A549 (cell line): ENCODE measurements around the gene KCTD1. TPM values are rescaled to one million over a fixed set of nuclear protein-coding genes. Genes with fewer than 3 reads are reported as not detected.
A peak's percentile ranks its signal among the peaks of the same experiment; 100 is the strongest.

Source experiments
- ATAC-seq, 2 experiments: fragments of 200-7000 bp in 1 of 2; fragments of >200 bp in 1 of 2; cut with Nextera tagmentation in 1 of 2; cut with Tn5 transposase in 1 of 2; 3 replicates each; pipeline versions ENCODE4 v1.8.0 to v1.9.1; 2018 to 2020; ENCODE audit warnings: mild to moderate bottlenecking in 1 of 2, moderate library complexity in 1 of 2
- CTCF ChIA-PET: fragments of 300-600 bp; sonication (Branson Sonifier 250); formaldehyde crosslinking; extraction: SDS; loops from one replicate; lab custom pipeline; 2021; ENCODE audit warnings: antibody characterized with exemption, inconsistent platforms; lab: Yijun Ruan, JAX
- POLR2A ChIA-PET: fragments of 350-600 bp; formaldehyde crosslinking; extraction: SDS; loops from one replicate; lab custom pipeline; 2021; ENCODE audit warnings: antibody characterized with exemption, inconsistent platforms; lab: Yijun Ruan, JAX
- DNase-seq, 2 experiments: peaks; one replicate each; pipeline versions ENCODE4 v3.0.0 to v3.0.0-alpha.2; 2011 to 2016; ENCODE audit warnings: low read depth in 1 of 2, low spot score in 1 of 2
- FAIRE-seq: peaks from 2 replicates; lab custom pipeline; 2011; peaks lifted over from hg19 to GRCh38; lab: Jason Lieb, UNC
- H3K27ac ChIP-seq, 2 experiments: fragments of >200 bp; sonication (Bioruptor Twin); formaldehyde crosslinking; 3 replicates each; pipeline ENCODE4 v1.5.1; 2016 to 2017
- H3K4me1 ChIP-seq: fragments of >200 bp; sonication (Bioruptor Twin); formaldehyde crosslinking; 3 replicates; pipeline ENCODE4 v1.6.1; 2016
- H3K4me2 ChIP-seq: fragments of >200 bp; sonication (Bioruptor Twin); formaldehyde crosslinking; 3 replicates; pipeline ENCODE4 v1.6.1; 2016
- H3K4me3 ChIP-seq: fragments of >200 bp; sonication (Bioruptor Twin); formaldehyde crosslinking; 3 replicates; pipeline ENCODE4 v1.5.1; 2016
- H3K9me3 ChIP-seq: fragments of >200 bp; sonication (Bioruptor Twin); formaldehyde crosslinking; 3 replicates; pipeline ENCODE4 v1.6.1; 2016
- BHLHE40 ChIP-seq: IDR thresholded peaks from 2 replicates; pipeline ENCODE4 v1.6.1; 2012; ENCODE audit warnings: low read depth, low read length, inconsistent platforms
- CHD4 ChIP-seq: fragments of 200-600 bp; sonication (generic); IDR thresholded peaks from 2 replicates; pipeline ENCODE4 v1.6.1; 2016; ENCODE audit warnings: antibody characterized with exemption, mild to moderate bottlenecking, borderline replicate concordance
- EHMT2 ChIP-seq: fragments of 200-600 bp; sonication (generic); IDR thresholded peaks from 2 replicates; pipeline ENCODE4 v1.6.1; 2016; ENCODE audit warnings: antibody characterized with exemption, low read depth, mild to moderate bottlenecking, moderate library complexity
- FOXS1 ChIP-seq: fragments of 250-450 bp; sonication (Bioruptor Pico); IDR thresholded peaks from 2 replicates; pipeline ENCODE4 v1.5.0; 2020; ENCODE audit warnings: mild to moderate bottlenecking, moderate library complexity
- GATA3 ChIP-seq: IDR thresholded peaks from 2 replicates; pipeline ENCODE4 v1.6.1; 2012; ENCODE audit warnings: borderline replicate concordance
- HEYL ChIP-seq: fragments of 250-450 bp; sonication (Bioruptor Pico); IDR thresholded peaks from 2 replicates; pipeline ENCODE4 v1.8.0; 2021; ENCODE audit warnings: mild to moderate bottlenecking, moderate library complexity
- HOXA7 ChIP-seq: fragments of 250-450 bp; sonication (Bioruptor Pico); IDR thresholded peaks from 2 replicates; pipeline ENCODE4 v1.5.0; 2020; ENCODE audit warnings: mild to moderate bottlenecking, moderate library complexity
- HOXB5 ChIP-seq: fragments of 250-450 bp; sonication (Bioruptor Pico); IDR thresholded peaks from 2 replicates; pipeline ENCODE4 v1.5.0; 2020; ENCODE audit warnings: mild to moderate bottlenecking, moderate library complexity
- JUN ChIP-seq, 2 experiments: fragments of >200 bp; sonication (Bioruptor Twin); formaldehyde crosslinking; IDR thresholded peaks; 2 replicates in 1 of 2; 3 replicates in 1 of 2; pipeline ENCODE4 v1.6.1; 2016 to 2017
- MAZ ChIP-seq: fragments of 150-350 bp; IDR thresholded peaks from 2 replicates; pipeline ENCODE4 v1.6.1; 2014; ENCODE audit warnings: antibody characterized with exemption, low read depth, low read length, borderline replicate concordance
- MYC ChIP-seq: IDR thresholded peaks from 2 replicates; pipeline ENCODE4 v1.6.1; 2012; ENCODE audit warnings: mild to moderate bottlenecking, inconsistent platforms, low read length, improper control_type of control experiment, borderline replicate concordance
- PHF8 ChIP-seq: fragments of 200-600 bp; sonication (generic); IDR thresholded peaks from 2 replicates; pipeline ENCODE4 v1.6.1; 2016; ENCODE audit warnings: low read depth, mild to moderate bottlenecking, antibody characterized with exemption, moderate library complexity, borderline replicate concordance
- POLR2AphosphoS2 ChIP-seq: conservative IDR thresholded peaks from 2 replicates; pipeline ENCODE4 v1.6.1; 2012; ENCODE audit warnings: low read length, improper control_type of control experiment, inconsistent platforms
- RAD21 ChIP-seq, 2 experiments: fragments of >200 bp in 1 of 2; sonication (Bioruptor Twin) in 1 of 2; formaldehyde crosslinking in 1 of 2; IDR thresholded peaks in 1 of 2; conservative IDR thresholded peaks in 1 of 2; 2 replicates in 1 of 2; 3 replicates in 1 of 2; pipeline ENCODE4 v1.6.1; 2012 to 2018; ENCODE audit warnings: inconsistent platforms in 1 of 2
- SMC3 ChIP-seq: fragments of >200 bp; sonication (Bioruptor Twin); formaldehyde crosslinking; IDR thresholded peaks from 3 replicates; pipeline ENCODE4 v1.6.1; 2018; ENCODE audit warnings: inconsistent platforms
- TFCP2L1 ChIP-seq: fragments of 250-450 bp; sonication (Bioruptor Pico); IDR thresholded peaks from 2 replicates; pipeline ENCODE4 v1.5.0; 2021; ENCODE audit warnings: mild to moderate bottlenecking
- TP53 ChIP-seq: fragments of 250-450 bp; sonication (Bioruptor Pico); IDR thresholded peaks from 2 replicates; pipeline ENCODE4 v1.5.0; 2021; ENCODE audit warnings: mild to moderate bottlenecking, moderate library complexity
- ZFP36 ChIP-seq: fragments of 450-650 bp; IDR thresholded peaks from 2 replicates; pipeline ENCODE4 v1.6.1; 2014; ENCODE audit warnings: borderline replicate concordance; ENCODE audit not compliant: partially characterized antibody
- ZNF302 ChIP-seq: fragments of 250-450 bp; sonication (Bioruptor Pico); IDR thresholded peaks from 2 replicates; pipeline ENCODE4 v1.9.0; 2021; ENCODE audit warnings: inconsistent platforms, mild to moderate bottlenecking, moderate library complexity
- ZSCAN20 ChIP-seq: fragments of 250-450 bp; sonication (Bioruptor Pico); IDR thresholded peaks from 2 replicates; pipeline ENCODE4 v1.8.0; 2022; ENCODE audit warnings: mild to moderate bottlenecking, moderate library complexity
- WGBS: methylation state at CpG from one replicate; pipeline ENCODE4 v1.1.6; 2017; ENCODE audit errors: missing lambda C conversion rate; 5-methylcytosine and 5-hydroxymethylcytosine counted together
- polyA plus RNA-seq, 4 experiments: library from polyadenylated mRNA; depleted of rRNA in 3 of 4; stranded (reverse); fragments of >200 nt; fragmentation: RNase III in 1 of 4; extraction: RNeasy Plus Mini Kit Qiagen cat#74134 plus additional on column Dnase treatment in 1 of 4; gene quantifications; 2 replicates in 3 of 4; 3 replicates in 1 of 4; pipeline ENCODE4 v1.2.3, GENCODE V29; 2011 to 2017
- TF ChIP-seq, protein P1 (sequence below): fragments of 150-350 bp; IDR thresholded peaks from 2 replicates; pipeline ENCODE4 v1.6.1; 2014; ENCODE audit warnings: low read depth, mild to moderate bottlenecking, low read length
- TF ChIP-seq, protein P2 (sequence below): fragments of >200 bp; sonication (Bioruptor Twin); formaldehyde crosslinking; IDR thresholded peaks from 3 replicates; pipeline ENCODE4 v1.5.1; 2016
- TF ChIP-seq, protein P3 (sequence below): fragments of >200 bp; sonication (Bioruptor Twin); formaldehyde crosslinking; IDR thresholded peaks from 3 replicates; pipeline ENCODE4 v1.6.1; 2016
- TF ChIP-seq, protein P4 (sequence below): fragments of >200 bp; sonication (Bioruptor Twin); formaldehyde crosslinking; IDR thresholded peaks from 2 replicates; pipeline ENCODE4 v1.6.1; 2016
- TF ChIP-seq, protein P5 (sequence below): fragments of 250-450 bp; sonication (Bioruptor Pico); IDR thresholded peaks from 2 replicates; pipeline ENCODE4 v1.5.0; 2021; ENCODE audit warnings: mild to moderate bottlenecking, moderate library complexity, borderline replicate concordance

The KCTD1 gene
- polyA plus RNA-seq, 2 of the 4 experiments (the other 2 are of a cell fraction) = 26.1 to 32.1 TPM

DNA sequence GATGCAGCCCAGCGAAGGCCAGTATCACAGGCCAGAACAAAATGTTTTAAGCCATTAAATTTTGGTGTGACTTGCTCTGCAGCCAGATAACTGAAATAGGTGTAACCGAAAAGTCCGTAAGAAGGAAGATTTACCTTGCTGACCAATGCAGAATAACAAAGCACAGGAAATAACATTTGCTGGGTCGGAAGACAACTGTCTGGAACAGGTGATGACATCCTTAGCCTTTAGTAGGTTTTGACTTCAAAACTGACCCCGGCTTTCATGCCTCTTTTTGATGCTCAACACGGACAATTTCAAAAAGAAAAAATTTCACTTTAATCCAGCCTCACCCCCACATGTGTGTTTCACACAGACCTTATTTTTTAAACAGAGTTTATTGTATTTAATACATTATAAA lies 93.7 kb downstream of the KCTD1 start:
- ATAC-seq = no peak
- no peak overlapping the region for H3K4me3 ChIP-seq
- no peak overlapping the region for H3K4me2 ChIP-seq
- FAIRE-seq = no peak
- H3K4me1 ChIP-seq = peaks cover 69% of the 10 kb centered on the region
- POLR2A ChIA-PET = no interaction called here
- DNase-seq = no peak
- H3K27ac ChIP-seq = peak overlapping the region; percentile 20 to 73; a peak in 4 of 6 replicates
- H3K9me3 ChIP-seq = no peaks in the 10 kb centered on the region
- TF ChIP-seq, protein P1, sequence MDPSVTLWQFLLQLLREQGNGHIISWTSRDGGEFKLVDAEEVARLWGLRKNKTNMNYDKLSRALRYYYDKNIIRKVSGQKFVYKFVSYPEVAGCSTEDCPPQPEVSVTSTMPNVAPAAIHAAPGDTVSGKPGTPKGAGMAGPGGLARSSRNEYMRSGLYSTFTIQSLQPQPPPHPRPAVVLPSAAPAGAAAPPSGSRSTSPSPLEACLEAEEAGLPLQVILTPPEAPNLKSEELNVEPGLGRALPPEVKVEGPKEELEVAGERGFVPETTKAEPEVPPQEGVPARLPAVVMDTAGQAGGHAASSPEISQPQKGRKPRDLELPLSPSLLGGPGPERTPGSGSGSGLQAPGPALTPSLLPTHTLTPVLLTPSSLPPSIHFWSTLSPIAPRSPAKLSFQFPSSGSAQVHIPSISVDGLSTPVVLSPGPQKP = no peak
- TF ChIP-seq SMC3 (no peak), CHD4 (no peak), ZNF302 (CRISPR knock-in tag) (no peak), BHLHE40 (no peak), POLR2AphosphoS2 (no peak), TP53 (CRISPR knock-in tag) (no peak), ZFP36 (no peak), EHMT2 (no peak), HOXB5 (CRISPR knock-in tag) (no peak), MYC (no peak), PHF8 (no peak), HEYL (CRISPR knock-in tag) (no peak), TFCP2L1 (CRISPR knock-in tag) (no peak), JUN (IDR thresholded peaks at IDR 0.05) (no peak), FOXS1 (CRISPR knock-in tag) (no peak)
- TF ChIP-seq, protein P2, sequence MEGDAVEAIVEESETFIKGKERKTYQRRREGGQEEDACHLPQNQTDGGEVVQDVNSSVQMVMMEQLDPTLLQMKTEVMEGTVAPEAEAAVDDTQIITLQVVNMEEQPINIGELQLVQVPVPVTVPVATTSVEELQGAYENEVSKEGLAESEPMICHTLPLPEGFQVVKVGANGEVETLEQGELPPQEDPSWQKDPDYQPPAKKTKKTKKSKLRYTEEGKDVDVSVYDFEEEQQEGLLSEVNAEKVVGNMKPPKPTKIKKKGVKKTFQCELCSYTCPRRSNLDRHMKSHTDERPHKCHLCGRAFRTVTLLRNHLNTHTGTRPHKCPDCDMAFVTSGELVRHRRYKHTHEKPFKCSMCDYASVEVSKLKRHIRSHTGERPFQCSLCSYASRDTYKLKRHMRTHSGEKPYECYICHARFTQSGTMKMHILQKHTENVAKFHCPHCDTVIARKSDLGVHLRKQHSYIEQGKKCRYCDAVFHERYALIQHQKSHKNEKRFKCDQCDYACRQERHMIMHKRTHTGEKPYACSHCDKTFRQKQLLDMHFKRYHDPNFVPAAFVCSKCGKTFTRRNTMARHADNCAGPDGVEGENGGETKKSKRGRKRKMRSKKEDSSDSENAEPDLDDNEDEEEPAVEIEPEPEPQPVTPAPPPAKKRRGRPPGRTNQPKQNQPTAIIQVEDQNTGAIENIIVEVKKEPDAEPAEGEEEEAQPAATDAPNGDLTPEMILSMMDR = no peak
- TF ChIP-seq, protein P3, sequence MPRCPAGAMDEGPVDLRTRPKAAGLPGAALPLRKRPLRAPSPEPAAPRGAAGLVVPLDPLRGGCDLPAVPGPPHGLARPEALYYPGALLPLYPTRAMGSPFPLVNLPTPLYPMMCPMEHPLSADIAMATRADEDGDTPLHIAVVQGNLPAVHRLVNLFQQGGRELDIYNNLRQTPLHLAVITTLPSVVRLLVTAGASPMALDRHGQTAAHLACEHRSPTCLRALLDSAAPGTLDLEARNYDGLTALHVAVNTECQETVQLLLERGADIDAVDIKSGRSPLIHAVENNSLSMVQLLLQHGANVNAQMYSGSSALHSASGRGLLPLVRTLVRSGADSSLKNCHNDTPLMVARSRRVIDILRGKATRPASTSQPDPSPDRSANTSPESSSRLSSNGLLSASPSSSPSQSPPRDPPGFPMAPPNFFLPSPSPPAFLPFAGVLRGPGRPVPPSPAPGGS = no peak
- TF ChIP-seq, protein P4, sequence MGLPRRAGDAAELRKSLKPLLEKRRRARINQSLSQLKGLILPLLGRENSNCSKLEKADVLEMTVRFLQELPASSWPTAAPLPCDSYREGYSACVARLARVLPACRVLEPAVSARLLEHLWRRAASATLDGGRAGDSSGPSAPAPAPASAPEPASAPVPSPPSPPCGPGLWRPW = no peak
- TF ChIP-seq, protein P5, sequence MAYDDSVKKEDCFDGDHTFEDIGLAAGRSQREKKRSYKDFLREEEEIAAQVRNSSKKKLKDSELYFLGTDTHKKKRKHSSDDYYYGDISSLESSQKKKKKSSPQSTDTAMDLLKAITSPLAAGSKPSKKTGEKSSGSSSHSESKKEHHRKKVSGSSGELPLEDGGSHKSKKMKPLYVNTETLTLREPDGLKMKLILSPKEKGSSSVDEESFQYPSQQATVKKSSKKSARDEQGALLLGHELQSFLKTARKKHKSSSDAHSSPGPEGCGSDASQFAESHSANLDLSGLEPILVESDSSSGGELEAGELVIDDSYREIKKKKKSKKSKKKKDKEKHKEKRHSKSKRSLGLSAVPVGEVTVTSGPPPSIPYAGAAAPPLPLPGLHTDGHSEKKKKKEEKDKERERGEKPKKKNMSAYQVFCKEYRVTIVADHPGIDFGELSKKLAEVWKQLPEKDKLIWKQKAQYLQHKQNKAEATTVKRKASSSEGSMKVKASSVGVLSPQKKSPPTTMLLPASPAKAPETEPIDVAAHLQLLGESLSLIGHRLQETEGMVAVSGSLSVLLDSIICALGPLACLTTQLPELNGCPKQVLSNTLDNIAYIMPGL (CRISPR knock-in tag) = no peak
- WGBS = 93% methylated on average over 6 of the region's 6 CpGs
- CTCF ChIA-PET = no interaction called here

DNA sequence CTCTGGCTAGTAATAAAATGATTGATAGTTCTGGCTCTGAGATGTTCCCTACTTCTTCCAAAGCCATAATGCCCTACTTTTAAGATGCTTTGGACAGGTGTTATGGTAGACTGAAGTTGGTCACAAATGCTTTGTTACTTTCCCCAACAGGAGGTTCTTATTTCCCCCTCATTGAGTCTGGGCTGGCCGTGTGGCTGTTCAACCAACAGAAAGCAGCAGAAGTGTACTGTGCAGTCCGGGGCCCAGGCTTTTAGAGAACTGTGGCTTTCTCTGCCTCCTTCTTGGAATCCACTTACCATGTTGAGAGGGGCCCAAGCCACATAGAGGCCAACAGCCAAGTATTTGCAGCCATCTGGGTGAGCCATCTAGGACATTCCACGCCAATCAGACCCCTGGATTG lies 94.2 kb downstream of the KCTD1 start:
- Histone ChIP-seq H3K9me3 (no peaks in the 10 kb centered on the region), H3K4me2 (no peak overlapping the region), H3K27ac (peak overlapping the region; percentile 20 to 73; a peak in 5 of 6 replicates), H3K4me1 (peaks cover 69% of the 10 kb centered on the region), H3K4me3 (no peak overlapping the region)
- ATAC-seq (no peak), FAIRE-seq (no peak), DNase-seq (no peak)
- WGBS = 100% methylated on average over 2 of the region's 3 CpGs
- POLR2A ChIA-PET = no interaction called here
- CTCF ChIA-PET = interaction anchor here (0.8 kb wide), 1 partner anchor 168 kb away, joined by 3 read pairs; no protein-coding TSS in a partner anchor
- TF ChIP-seq ZSCAN20 (CRISPR knock-in tag) (no peak), GATA3 (no peak), CHD4 (no peak), MAZ (no peak), EHMT2 (no peak), RAD21 (conservative IDR thresholded peaks at IDR 0.05 in 1 of 2, IDR thresholded peaks at IDR 0.05 in 1 of 2) (no peak), HOXA7 (CRISPR knock-in tag) (no peak)
- TF ChIP-seq, protein P2 = no peak
- TF ChIP-seq, protein P5 (CRISPR knock-in tag) = no peak
- TF ChIP-seq, protein P4 = no peak
